ENCODE results near the gene PPP1R27.

- no peak for TF ChIP-seq YY1 (IDR thresholded peaks at IDR 0.05; ENCODE audit: insufficient read depth, insufficient read length)
- no peak for TF ChIP-seq ZNF274 (IDR thresholded peaks at IDR 0.05; ENCODE audit: low read depth, low read length)
Observed at GRCh38 chr17:81814748-81815645, 19.9 kb downstream of the PPP1R27 start.

Data from NT2/D1 (cell line).